GM19023 (cell line): Measurements from ENCODE around the gene FBXL5.

Experiments used
- ATAC-seq: cut with Tn5 transposase; IDR thresholded peaks from one replicate; pipeline ENCODE4 v1.9.1; 2021; ENCODE audit warnings: mild to moderate bottlenecking, moderate library complexity; ENCODE audit not compliant: unreplicated experiment

The FBXL5 gene

DNA sequence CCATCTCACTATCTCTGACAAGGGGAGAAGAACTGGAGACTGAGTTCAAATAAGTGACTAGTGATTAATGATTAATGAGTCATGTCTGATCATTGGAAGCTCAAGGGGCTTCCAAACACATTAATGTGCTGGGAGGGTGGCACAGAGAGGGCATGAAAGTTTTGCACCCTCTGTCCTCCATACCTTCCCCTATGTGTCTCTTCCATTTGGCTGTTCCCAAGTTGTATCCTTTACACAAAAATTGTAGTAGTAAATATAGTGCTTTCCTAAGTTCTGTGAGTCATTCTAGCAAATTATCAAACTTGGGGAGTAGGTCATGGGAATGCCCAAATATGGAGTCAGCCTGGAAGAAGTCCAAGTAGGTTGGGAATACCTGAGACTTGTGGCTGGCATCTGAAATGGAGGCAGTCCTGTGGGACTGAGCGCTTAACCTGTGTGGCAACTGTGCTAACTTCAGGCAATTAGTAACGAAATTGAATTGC lies 22.4 kb upstream of the FBXL5 start:
- ATAC-seq, result no peak

DNA sequence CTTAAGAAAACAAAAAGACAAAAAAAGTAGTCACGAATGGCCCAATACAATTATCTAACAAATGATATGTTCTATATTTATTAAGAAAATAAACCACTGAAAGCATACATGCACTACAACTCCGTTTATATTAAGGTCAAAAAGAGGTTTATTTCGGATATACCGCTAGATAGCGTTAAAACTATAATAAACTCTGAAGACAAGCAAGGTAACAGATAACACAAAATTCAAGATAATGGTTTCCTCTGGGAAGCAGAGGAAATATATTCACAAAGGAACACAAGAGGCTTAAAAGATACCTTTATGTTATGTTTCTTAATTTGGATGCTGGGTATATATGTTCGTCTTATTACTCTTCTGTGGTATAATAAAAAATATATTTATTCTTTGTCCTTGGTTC lies 21.7 kb upstream of the FBXL5 start:
- ATAC-seq, result no peak

DNA sequence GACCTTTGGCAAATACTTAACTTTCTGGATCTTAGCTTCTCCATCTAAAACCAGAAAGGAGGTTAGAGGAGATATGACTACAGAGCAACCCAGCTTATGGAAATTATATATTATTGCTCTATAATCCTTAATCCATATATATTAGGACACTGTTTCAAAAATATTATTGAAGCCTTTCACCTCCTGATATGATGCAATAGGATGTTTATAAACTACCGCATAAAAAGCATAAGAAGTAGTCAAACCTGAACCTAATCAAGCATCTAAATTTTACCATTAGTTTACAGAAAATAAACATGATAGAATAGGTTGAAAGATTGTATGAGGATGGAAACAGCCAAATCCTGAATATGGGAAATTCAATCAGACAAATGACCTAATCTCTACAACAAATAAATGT lies 20.9 kb upstream of the FBXL5 start:
- ATAC-seq, result no peak

DNA sequence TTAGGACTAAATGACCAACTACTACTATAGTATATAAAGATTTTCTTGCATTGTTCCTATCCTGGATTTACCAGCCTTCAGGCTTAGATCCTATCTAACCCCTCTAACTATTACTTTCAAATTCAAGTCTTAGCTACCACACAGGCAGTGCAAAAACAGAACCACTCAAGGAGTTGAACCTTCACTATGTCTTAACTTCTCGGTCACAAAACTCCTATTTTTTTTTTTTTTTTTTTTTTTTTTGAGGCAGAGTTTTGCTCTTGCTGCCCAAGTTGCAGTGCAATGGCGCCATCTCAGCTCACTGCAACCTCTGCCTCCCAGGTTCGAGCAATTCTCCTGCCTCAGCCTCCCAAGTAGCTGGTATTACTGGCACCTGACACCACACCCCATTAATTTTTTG lies 20.2 kb upstream of the FBXL5 start:
- no peak for ATAC-seq

DNA sequence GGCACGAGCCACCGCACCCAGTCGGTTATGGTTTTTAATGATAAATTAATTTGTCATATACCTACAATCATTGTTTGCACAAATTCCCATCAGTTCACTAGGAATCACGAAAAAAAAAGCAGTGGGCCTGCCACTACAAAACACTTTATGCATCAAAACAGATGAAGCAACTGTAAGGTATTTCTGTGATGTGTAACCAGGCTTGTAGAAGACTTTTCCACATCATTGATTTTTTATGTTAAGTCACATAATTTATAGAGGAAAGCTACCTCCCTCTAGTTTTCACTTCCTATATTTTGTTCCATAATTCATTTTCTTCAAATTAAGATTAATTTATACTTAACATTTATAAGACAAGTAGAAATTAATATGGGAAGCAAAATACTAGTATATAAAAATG lies 19.8 kb upstream of the FBXL5 start:
- ATAC-seq, result no peak

DNA sequence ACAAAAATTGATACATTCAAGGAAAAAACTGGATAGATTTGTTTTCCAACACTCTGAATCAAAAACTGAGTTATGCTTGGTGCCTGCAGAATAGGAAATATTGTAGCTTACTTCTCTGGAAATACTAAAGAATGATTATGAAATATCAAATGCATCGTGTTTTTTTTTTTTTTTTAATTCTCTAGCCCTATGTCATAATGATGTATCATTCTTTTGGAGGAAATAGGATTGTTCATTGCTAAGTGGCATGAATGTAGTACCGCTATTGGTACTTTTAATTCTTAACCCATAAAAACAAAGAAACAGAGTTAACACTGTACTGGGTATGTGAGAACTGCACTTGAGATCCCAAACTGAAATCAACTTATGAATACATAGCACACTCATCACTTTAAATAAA lies 18.9 kb upstream of the FBXL5 start:
- no peak for ATAC-seq

DNA sequence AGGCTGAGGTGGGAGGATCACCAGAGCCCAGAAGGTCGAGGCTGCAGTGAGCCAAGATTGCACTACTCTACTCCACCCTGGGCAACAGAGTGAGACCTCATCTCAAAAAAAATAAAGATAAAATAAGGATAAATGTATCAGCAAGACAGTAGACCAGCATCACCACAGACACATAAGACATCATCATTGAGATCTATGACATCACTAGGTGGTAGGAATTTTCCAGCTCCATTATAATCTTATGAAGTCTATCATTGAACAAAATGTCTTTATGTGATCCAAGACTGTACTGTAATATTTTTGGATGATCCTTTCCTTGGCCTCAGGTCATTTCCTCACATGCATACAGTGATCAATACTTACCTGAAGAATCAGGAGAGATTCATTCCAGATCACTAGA lies 18.2 kb upstream of the FBXL5 start:
- no peak for ATAC-seq

DNA sequence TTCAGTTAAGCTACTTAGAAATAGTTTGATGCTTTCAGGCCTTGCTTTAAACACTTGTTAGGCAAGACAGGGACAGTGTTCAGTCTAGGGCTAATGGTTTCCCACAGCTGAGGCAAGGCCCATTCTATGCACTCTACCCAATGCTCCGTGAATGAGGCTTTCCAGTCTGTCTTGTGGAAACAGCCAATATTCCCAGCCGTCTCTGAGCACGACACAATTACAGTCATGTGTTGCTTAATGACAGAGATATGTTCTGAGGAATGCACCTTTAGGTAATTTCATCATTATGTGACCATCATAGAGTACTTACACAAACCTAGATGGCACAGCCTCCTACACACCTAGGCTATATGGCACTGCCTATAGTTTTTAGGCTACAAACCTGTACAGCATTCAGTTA lies 16.9 kb upstream of the FBXL5 start:
- ATAC-seq, result no peak

DNA sequence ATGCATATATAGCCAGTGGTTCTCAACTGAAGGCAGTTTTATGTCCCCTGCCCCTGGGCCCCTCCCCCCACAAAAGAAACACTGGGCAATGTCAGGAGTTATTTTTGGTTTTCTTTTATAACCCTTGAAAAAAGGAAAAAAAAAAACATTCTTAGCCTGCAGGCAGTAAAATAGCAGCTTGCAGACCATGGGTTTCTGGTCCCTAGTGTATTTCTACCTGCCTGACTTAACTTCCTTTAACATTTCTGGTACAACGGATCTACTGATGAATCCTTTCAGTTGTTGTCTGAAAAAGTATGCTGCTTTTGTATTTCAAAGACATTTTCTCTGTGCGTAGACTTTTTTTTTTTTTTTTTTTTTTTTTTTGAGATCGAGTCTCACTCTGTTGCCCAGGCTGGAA lies 15.4 kb upstream of the FBXL5 start:
- no peak for ATAC-seq

DNA sequence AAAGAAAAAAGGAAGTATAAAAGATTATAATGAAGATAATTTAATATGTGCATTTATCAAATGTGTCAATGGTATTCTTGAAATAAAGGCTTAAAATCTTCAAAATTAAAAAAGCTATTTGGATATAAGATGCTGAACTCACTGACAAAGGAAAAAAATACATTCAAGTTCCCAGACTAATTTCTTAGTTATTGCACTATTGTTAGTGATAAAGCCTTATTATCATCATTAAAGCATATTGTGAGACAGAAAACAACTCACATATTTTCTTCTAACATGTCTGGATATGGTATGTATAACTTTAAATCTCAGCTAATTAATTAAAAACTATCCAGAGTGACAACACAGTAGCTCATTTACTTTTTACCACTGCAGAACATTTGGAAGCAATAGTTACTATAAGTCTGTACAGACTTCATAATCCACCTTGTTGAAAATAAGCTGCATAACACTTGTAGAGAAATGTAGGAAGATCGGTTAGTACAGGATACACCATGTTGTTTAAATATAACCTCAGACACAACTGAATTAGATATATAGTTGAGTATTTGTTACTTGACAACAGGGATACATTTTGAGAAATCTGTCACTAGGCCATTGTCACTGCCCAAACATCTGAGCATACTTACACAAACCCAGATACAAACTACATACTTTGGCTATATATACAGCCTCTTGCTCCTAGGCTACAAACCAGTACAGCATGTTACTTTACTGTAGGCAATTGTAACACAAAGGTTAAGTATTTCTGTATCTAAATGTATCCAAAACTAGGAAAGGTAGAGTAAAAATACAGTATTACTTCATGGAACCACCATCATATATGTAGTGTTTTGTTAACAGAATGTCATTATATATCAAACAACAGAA lies 13.6 kb upstream of the FBXL5 start:
- ATAC-seq, result no peak

DNA sequence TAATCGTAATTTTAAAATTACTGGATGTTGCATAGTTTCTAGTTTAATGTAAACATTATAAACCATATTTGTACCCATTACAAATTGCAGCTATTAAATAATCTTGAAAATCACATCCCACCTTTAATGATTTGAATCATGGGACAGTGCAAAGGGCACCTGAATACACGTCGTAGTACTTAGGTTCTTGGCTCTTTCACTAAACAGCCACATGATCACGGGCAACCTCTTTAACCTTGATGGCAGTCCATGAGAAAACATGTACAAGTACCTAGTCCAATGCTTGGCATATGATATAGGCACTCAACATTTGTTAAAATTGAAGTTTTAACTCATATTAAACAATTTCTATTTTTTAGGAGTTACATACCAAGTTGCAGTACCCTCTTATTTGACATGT lies 11.8 kb upstream of the FBXL5 start:
- ATAC-seq, result no peak

DNA sequence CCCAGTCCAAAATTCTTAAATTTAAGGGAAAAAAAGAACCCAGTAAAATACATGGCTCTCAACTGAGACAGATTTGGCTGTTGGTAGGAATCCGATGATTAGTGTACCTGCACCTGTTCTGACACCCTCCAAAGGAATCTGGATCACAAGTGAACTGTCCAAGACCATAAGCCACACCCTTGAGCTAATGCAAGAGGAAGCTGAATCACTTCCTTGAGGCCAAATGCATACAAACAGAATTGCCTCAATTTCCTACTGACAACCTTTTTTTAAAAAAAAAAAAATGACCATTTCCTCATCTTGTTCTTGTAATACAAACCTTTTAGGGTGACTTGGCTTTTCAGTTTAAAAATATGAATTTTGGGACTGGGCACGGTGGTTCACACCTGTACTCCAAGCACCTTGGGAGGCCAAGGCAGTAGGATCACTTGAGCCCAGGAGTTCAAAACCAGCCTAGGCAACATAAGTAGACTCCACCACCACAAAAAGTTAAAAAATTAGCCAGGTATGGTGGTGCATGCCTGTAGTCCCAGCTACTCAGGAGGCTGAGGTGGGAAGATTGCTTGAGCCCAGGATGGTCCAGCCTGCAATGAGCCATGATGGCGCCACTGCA lies 10.7 kb upstream of the FBXL5 start:
- ATAC-seq, result no peak

DNA sequence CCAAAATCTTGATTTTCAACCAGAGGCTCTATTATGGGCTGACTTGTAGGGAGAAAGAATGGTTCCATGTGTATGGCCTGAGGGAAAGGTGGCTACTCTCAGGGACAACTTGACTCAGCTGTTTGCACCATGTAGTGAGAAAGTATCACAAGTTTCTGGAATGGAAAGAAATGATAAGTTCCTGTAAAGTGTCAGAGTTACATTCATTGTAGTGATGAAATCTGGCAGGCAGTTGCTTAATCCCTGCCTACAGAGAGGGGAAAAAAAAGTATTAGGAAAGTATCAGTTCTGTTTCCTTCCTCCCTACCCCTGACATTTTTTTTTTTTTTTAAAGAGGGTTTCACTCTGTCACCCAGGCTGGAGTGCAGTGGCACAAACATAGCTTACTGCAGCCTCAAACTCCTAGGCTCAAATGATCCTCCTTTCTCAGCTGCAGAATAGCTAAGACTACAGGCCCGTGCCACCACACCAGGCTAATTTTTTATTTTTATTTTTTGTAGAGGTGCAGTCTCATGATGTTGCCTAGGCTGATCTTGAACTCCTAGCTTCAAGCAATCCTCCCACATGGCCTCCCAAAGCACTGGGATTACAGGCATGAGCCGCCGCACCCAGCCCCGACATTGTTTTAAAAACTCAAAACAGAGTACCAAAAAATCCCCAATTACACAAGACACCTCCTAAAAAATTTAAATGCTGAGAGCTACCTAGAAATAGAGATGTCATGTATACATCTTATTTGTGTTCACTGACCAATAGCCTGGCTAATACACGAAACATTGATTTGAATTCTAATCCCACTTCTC lies 4.8 kb upstream of the FBXL5 start:
- ATAC-seq, result no peak

DNA sequence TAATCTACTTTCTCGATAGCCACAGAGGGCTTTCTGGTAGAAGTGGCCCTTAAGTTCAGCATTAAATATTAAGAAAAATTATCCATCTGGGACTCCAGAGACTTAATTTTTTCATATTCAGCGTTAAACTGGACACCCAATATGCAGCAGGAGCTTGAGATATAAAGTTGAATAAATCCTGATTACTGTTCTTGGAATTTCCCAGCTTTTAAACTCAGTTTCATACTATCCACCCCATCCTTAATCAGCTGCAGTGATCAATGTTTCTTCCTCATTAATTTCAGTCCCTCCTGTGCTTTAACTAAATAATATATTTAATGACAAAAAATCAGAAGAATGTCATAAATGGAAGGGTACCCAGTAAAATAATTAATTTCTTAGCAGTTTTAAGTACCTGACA lies 3.6 kb upstream of the FBXL5 start:
- ATAC-seq, result no peak

DNA sequence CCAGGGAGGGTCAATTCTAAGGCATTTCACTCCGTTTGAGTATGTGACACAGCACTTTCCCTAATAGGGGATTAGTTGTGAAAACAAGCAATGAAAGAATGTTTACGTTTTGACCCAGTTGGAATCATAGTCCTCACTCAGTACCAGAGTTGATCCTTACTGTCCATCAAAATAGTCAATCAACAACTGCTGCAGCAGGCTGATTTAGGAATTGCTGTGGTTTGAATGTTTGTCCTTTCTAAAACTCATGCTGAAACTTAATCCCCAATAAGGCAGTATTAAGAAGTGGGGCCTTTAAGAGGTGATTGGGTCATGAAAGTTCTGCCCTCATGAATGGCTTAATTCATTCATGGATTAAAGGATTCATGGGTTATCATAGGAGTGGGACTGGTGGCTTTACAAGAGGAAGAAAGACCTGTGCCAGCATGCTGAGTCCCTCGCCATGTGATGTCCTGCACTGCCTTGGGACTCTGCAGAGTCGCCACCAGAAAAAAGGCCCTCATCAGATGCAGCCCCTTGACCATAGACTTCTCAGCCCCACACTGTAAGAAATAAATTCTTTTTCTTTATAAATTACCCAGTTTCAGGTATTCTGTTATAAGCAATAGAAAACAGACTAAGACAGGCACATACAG lies 3.1 kb upstream of the FBXL5 start:
- no peak for ATAC-seq

DNA sequence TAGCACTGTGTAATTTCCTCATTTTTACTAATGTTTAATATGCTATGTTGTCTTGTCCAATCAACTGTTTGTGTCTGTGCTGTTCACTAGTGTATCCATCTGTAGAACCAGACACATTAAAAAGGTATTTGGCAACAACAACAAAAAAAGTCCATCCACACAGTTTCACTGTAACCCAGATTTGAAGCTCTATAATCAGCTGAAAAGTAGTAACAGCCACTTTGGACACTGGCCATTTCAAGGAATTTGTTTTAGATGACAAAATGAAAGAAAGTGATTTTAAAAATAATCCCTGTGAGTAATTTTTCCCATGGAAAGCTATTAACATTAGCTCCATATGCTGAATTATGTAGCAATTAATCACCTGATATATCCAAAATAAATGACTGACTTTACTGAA lies 2.2 kb upstream of the FBXL5 start:
- ATAC-seq, result no peak

DNA sequence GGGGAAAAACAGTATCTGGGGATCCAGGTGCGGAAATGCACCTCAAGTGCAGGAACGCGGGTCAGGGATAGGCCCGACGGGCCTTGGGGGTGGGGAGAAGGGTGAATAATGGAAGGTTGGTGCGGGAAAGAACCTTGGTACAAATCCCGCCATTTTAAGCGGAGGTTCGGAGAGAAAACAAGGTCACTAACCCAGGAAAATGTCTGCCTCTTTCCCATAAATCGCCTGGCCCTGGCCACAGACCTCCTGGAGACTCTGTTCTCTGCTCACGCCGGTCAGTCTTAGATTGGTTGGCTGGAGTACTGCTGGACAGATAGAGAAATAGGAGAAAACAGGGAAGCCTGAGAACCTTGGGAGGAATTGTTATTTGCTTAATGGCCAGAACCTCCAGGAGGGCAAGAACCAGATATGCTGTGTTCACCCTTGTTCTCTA lies 897 bp upstream of the FBXL5 start:
- ATAC-seq, result no peak

DNA sequence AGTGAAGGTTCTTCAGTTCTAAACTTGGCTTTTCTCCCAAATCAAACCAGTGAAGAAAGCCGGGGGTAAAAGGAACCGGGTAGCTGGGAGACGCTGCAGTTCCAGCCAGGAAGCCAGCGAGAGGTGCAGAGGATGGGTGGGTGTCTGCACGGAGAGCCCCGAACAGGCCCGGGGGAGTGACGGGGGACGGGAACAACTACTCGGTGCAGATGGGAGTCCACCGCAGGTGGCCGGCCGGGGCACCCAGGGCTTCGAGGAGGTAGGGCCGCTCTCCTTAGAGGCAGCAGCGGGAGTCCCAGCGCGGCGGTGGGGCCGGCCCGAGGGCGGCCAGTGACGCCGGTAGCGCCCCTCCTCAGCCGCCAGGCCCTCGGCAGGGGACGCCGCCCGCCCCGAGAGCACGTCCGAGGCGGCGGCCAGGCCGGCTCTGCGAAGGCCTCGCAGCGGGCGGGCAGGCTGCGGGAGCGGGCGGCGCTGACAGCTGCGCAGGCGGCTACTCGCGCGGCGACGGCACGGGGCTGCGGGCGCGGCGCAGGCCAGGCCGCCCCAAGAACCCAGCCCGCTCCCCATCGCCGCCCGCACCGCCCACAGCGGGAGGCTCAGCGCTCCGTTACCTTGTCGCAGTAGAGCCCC lies 449 bp downstream of the FBXL5 start:
- peak; percentile 63 for ATAC-seq

DNA sequence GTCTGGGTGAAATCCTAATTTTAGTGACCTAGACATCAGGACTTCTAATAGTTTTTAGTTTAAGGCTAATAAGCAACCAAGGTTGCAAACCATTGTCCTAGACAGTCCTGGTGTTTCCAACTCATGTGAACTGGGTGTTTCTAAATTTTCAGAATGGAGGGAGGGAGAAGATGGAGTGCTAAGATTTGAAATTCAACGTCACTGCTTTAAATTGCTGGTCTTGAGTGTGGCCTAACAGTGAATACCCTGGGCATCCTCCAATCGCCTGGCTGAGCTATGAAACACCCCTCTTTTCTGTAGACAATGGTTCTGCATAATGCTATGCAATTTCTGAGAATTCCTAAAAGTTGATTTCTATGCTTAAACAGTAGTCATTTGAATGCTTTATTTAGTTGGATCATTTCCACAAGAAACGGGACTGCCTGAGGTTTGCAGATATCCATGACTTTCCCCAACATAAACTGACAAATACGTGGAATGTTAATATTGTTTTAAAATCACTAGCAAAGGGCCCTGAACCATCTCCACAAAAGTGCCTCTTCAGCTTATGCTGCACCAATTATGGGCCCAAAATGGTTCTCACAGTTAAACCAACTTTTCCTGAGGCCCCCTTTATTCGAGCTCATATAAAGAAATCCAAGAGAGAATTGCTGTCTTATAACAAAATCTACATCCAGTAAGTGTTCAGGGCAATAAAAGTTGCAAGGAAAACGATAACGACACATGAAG lies 1.1 kb downstream of the FBXL5 start:
- ATAC-seq, result no peak

DNA sequence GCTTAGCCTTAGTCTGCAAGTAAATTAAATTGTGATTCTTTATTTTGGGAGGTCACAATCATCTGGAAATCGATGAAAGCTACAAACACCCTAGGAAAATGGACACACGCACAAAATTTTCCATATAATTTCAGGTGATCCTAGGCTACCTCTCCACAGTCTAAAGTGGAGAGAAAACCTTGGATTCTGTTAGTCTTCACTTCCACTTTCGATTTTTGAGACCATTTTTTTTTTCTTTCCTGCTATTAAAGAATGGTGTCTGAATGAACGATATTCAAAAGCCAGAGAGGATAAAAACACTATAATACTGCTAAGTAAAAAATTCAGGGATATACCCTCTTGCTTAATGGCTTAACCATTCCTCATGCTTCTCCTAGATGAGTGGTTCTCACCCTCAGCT lies 1.7 kb downstream of the FBXL5 start:
- no peak for ATAC-seq
